Ovary (tissue), 9 donors: ENCODE results near the gene DOCK10. TPM values are rescaled to one million over a fixed set of nuclear protein-coding genes. Genes with fewer than 3 reads are reported as not detected.
A peak's percentile ranks its signal among the peaks of the same experiment; 100 is the strongest.
"Not testable (repeated sequence)": the region's sequence is repeated elsewhere in the genome, so short reads cannot be mapped to it uniquely, and the experiment has no call there.

Experiments
- DNase-seq, 5 donors: peaks; one replicate each; pipeline ENCODE4 v3.0.0-alpha.2; 2019 to 2020
- H3K27ac ChIP-seq, 2 donors: fragments of 200-600 bp; one replicate each; pipeline versions ENCODE4 v1.5.1 to v1.8.0; 2019 to 2022
- H3K27me3 ChIP-seq: fragments of 200-600 bp; one replicate; pipeline ENCODE4 v1.8.0; 2022
- H3K36me3 ChIP-seq: fragments of 200-600 bp; sonication (generic); one replicate; pipeline ENCODE4 v1.5.1; 2019
- H3K4me1 ChIP-seq: one replicate; pipeline ENCODE4 v1.8.1; 2013; ENCODE audit warnings: mild to moderate bottlenecking, moderate library complexity; ENCODE audit not compliant: insufficient read depth
- H3K4me3 ChIP-seq: fragments of 200-600 bp; sonication (generic); one replicate; pipeline ENCODE4 v1.5.1; 2017
- H3K9me3 ChIP-seq, 2 donors: fragments of 200-600 bp in 1 of 2; sonication (generic) in 1 of 2; one replicate each; pipeline versions ENCODE4 v1.5.1 to v1.8.1; 2013 to 2019; ENCODE audit warnings: mild to moderate bottlenecking in 1 of 2, moderate library complexity in 1 of 2
- EP300 ChIP-seq: sonication (generic); formaldehyde crosslinking; IDR thresholded peaks from one replicate; pipeline ENCODE4 v1.6.1; 2017; ENCODE audit warnings: antibody characterized with exemption
- POLR2A ChIP-seq: fragments of 450-650 bp; IDR thresholded peaks from one replicate; pipeline ENCODE4 v1.6.1; 2017; ENCODE audit warnings: antibody characterized with exemption, mild to moderate bottlenecking, moderate library complexity
- WGBS, 3 donors: extraction: QIAGEN DNeasy Blood & Tissue Kit in 1 of 3; methylation state at CpG; one replicate each; pipeline versions ENCODE4 v1.1.5 to v1.1.7; 2013 to 2017; 5-methylcytosine and 5-hydroxymethylcytosine counted together
- intact Hi-C, 4 donors: fragments of 100-400 bp; cut with DNase I; formaldehyde crosslinking; loops; one replicate each; pipeline versions ENCODE4 v1.11.0 to v1.15.1; 2022 to 2023
- polyA plus RNA-seq, 2 donors: library from polyadenylated mRNA; stranded (reverse); fragments of 200-250 nt in 1 of 2; fragments of 350-450 nt in 1 of 2; fragmentation: Illumina TruSeq in 1 of 2; extraction: RNeasy Lipid Tissue Mini Kit (QIAGEN cat#74804) in 1 of 2; gene quantifications; one replicate each; pipeline ENCODE4 v1.2.3, GENCODE V29; 2013 to 2014
- total RNA-seq, 7 donors: library from RNA; depleted of rRNA in 2 of 7; stranded (reverse); fragments of >200 nt in 2 of 7; fragmentation: NEBNext Ultra II Directional in 3 of 7; extraction: Animal tissue kit (Norgen Biotek cat#: 25700) in 3 of 7; gene quantifications; one replicate each; pipeline versions ENCODE4 v1.1.0 to v1.2.4, GENCODE V29; 2016 to 2023
- TF ChIP-seq, protein P1 (sequence below), 3 donors: fragments of 450-650 bp in 2 of 3; fragments of 200-600 bp in 1 of 3; IDR thresholded peaks; one replicate each; pipeline versions ENCODE4 v1.5.1 to v1.8.0; 2016 to 2022; ENCODE audit warnings: antibody characterized with exemption in 3 of 3, mild to moderate bottlenecking in 1 of 3
- donor health status: DM: no; HTN: no; CAD: no; lungs with moderate emphysema.
- donor health status: DM: no; HTN: no; CAD: no.
- donor health status: Bipolar disorder and iron deficiency.
- donor health status: DM: yes; HTN: yes; CAD: no.
- donor health status: DM: no; HTN: no; CAD: no.
- donor health status: DM: yes; HTN: yes; CAD: no.

DOCK10 gene
- total and polyA plus RNA-seq, 9 donors, result 15.3 to 42.5 (median 31.2) TPM

DNA sequence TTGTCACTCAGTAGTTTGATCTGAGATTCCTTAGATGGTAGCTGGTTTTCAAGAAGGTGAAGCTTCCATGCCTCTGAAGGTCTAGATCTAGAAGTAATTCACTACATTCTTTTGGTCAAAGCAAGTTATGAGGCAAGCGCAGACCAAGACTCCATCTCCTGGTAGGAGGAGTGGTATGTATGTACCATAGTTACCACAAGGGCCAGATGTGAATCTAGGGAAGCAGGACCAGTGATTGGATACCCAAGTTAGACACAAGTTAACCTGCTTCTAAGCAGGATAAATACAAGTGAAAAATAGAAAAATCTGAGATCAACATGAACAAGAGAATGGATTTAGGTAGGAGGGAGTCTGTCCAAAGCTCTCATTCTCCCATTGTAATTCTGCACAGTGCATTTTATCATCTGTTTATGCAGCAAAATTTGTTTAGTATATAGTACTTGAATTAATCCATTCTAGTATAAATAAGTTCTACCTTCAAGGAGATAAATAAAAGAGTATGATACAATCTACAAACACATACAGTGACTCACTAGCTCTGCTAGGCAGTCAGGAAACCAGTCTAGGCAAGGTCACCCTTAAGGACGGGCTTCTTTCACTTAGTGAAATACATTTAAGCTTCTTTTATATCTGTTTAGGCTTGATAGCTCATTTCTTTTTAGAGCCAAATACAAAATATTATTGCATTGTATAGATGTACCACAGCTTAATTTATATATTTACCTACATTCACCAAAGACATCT is 14.2 kb upstream of the DOCK10 start:
- no peaks in the 10 kb centered on the region for H3K4me1 ChIP-seq
- H3K9me3 ChIP-seq, result no peaks in the 10 kb centered on the region
- DNase-seq, result no peak
- no peak for TF ChIP-seq EP300
- TF ChIP-seq, protein P1, sequence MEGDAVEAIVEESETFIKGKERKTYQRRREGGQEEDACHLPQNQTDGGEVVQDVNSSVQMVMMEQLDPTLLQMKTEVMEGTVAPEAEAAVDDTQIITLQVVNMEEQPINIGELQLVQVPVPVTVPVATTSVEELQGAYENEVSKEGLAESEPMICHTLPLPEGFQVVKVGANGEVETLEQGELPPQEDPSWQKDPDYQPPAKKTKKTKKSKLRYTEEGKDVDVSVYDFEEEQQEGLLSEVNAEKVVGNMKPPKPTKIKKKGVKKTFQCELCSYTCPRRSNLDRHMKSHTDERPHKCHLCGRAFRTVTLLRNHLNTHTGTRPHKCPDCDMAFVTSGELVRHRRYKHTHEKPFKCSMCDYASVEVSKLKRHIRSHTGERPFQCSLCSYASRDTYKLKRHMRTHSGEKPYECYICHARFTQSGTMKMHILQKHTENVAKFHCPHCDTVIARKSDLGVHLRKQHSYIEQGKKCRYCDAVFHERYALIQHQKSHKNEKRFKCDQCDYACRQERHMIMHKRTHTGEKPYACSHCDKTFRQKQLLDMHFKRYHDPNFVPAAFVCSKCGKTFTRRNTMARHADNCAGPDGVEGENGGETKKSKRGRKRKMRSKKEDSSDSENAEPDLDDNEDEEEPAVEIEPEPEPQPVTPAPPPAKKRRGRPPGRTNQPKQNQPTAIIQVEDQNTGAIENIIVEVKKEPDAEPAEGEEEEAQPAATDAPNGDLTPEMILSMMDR (IDR thresholded peaks at IDR 0.05), result no peak
- no peak for TF ChIP-seq POLR2A
- H3K27ac ChIP-seq, result no peak overlapping the region
- intact Hi-C loops, result no loop called here
- 90 to 91% (median 91%) methylated on average over 2 of the region's 2 CpGs for WGBS, 3 donors
- H3K36me3 ChIP-seq, result no peaks in the 10 kb centered on the region
- no peak overlapping the region for H3K4me3 ChIP-seq
- H3K27me3 ChIP-seq, result no peaks in the 10 kb centered on the region

DNA sequence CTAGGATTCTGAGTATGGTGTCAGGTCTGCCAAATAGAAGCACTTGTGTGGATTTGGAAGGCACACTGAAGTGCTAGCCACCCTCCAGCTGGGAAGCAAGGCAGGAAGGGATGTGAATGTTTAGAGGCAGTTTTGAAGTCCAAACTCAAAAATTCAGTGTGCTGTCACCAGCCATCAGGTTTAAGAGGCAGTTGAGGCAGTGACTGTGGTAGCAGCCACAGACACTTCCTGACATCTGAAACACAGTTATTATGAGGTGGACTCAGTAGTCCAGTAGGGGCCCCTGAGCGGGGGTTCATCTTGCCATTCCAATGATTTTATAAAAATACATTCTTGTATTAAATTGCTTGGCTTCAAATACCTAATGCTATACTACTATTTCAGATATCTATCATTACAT is 13.4 kb upstream of the DOCK10 start:
- Histone ChIP-seq H3K36me3 (no peaks in the 10 kb centered on the region), H3K4me1 (no peaks in the 10 kb centered on the region), H3K27me3 (no peaks in the 10 kb centered on the region), H3K4me3 (no peak overlapping the region), H3K9me3 (no peaks in the 10 kb centered on the region), H3K27ac (no peak overlapping the region)
- 90 to 100% (median 97%) methylated on average over 1 of the region's 1 CpG for WGBS, 3 donors
- no peak for TF ChIP-seq POLR2A
- TF ChIP-seq, protein P1 (IDR thresholded peaks at IDR 0.05), result no peak
- TF ChIP-seq EP300, result no peak
- intact Hi-C loops, result no loop called here
- DNase-seq, result no peak

DNA sequence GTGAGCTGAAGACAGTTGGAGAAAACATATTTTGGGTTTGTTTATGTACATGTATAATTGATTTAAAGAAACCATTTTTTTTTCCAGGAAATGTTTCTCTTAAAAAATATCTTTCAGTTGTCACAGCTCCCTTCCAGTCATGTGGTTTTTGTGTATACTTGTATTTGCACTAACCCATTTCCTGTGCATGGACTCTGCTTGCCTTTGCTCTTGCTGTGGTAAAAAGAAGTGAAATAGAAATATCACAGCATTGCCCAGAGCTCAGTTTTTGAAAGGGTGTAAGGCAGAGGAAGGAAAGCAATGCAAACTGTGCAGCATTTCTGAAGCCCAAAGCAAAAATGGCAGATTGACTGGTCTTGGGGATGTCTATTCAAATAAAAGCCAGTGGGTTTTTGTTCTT is 10.4 kb upstream of the DOCK10 start:
- DNase-seq, result no peak
- intact Hi-C loops, result no loop called here
- TF ChIP-seq EP300, result no peak
- TF ChIP-seq, protein P1 (IDR thresholded peaks at IDR 0.05), result no peak
- no peak for TF ChIP-seq POLR2A

DNA sequence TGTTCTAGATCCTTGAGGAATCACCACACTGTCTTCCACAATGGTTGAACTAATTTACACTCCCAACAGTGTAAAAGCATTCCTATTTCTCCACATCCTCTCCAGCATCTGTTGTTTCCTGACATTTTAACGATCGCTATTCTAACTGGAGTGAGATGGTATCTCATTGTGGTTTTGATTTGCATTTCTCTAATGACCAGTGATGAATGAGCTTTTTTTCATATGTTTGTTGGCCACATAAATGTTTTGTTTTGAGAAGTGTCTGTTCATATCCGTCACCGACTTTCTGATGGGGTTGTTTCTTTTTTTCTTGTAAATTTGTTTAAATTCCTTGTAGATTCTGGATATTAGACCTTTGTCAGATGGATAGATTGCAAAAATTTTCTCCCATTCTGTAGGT is 5.2 kb upstream of the DOCK10 start:
- DNase-seq, H3K4me1 ChIP-seq, H3K27ac ChIP-seq, H3K36me3 ChIP-seq, intact Hi-C loops, H3K4me3 ChIP-seq, H3K9me3 ChIP-seq, H3K27me3 ChIP-seq: not testable (repeated sequence)
- 71 to 94% (median 88%) methylated on average over 4 of the region's 4 CpGs for WGBS, 3 donors

More for the DNA sequence above, 10.4 kb upstream of the DOCK10 start:
- no peak overlapping the region for H3K27ac ChIP-seq
- no peaks in the 10 kb centered on the region for H3K36me3 ChIP-seq
- H3K27me3 ChIP-seq, result no peaks in the 10 kb centered on the region
- no peak overlapping the region for H3K4me3 ChIP-seq
- no peaks in the 10 kb centered on the region for H3K4me1 ChIP-seq
- no peaks in the 10 kb centered on the region for H3K9me3 ChIP-seq

DNA sequence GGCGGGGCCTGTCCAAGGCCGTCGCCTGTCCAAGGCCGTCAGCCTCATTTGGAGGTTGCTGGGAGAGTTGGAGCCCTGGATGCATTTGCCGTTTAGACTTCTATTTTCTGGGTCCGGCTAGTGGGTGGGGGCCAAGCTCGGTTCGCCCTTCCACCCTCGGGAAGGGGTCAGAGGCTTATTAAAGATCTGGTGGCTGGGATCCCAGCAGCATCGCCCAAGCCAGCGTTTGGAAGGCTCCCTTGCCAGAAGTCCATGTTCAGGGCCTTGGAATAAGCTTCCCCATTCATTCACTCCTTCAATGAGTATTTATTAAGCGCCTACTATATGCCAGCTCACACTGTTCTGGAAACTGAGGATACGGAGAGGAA is 516 bp upstream of the DOCK10 start:
- WGBS, 3 donors, result 6 to 10% (median 6%) methylated on average over 13 of the region's 13 CpGs
- TF ChIP-seq, protein P1 (IDR thresholded peaks at IDR 0.05), result no peak
- H3K9me3 ChIP-seq, result no peaks in the 10 kb centered on the region
- peak overlapping the region; percentile 50 for H3K4me3 ChIP-seq
- peaks cover 15% of the 10 kb centered on the region for H3K4me1 ChIP-seq
- peak overlapping the region; percentile 73 to 92 for H3K27ac ChIP-seq
- intact Hi-C loops, result no loop called here
- no peaks in the 10 kb centered on the region for H3K36me3 ChIP-seq
- no peak for DNase-seq
- H3K27me3 ChIP-seq, result no peaks in the 10 kb centered on the region
